GM12801 (cell line): Measurements from ENCODE around the gene LILRB5.

Experiments
- TF ChIP-seq, protein P1 (sequence below): IDR thresholded peaks from one replicate; pipeline ENCODE4 v1.5.1; 2011; ENCODE audit warnings: control low read depth; ENCODE audit not compliant: insufficient read length; ENCODE audit errors: extremely low read depth

LILRB5 gene

DNA sequence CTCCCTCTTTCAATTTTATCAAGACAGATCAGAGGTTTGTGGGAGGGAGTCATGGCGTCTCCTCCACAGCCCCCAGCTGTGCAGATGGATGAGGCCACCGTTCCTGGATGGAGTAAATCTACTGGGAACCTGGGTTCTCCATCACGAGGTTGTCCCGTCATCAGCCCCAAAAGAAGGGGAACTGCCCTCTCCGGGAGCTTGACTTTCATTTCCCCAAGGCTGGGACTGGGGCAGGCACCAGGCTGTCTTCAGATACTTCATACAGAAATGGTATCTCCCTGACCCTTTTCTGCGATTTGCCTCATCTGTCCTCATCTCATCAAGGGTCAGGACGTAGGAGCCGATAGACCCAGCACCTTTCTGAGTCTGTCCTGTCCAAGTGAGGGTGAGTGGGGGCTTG, 14.0 kb upstream of the LILRB5 start:
- TF ChIP-seq, protein P1, sequence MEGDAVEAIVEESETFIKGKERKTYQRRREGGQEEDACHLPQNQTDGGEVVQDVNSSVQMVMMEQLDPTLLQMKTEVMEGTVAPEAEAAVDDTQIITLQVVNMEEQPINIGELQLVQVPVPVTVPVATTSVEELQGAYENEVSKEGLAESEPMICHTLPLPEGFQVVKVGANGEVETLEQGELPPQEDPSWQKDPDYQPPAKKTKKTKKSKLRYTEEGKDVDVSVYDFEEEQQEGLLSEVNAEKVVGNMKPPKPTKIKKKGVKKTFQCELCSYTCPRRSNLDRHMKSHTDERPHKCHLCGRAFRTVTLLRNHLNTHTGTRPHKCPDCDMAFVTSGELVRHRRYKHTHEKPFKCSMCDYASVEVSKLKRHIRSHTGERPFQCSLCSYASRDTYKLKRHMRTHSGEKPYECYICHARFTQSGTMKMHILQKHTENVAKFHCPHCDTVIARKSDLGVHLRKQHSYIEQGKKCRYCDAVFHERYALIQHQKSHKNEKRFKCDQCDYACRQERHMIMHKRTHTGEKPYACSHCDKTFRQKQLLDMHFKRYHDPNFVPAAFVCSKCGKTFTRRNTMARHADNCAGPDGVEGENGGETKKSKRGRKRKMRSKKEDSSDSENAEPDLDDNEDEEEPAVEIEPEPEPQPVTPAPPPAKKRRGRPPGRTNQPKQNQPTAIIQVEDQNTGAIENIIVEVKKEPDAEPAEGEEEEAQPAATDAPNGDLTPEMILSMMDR: no peak

DNA sequence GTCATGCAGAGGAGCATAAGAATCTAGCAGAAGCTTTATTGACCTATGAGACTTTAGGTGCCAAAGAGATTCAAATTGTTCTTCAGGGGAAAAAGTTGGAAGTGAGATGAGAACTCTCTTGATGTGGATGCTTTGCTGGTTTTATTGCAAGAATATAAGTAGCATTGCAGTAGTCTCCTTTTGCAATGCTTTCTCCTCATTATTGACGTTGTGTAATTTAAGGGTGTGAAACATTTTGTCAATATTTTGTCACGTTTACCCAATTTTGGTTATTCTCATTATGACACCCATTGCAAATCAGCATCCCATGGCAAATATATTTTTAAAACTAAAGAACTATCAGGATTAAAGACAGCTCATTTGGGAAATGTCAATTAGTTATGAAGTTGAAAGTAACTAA, 11.9 kb upstream of the LILRB5 start:
- TF ChIP-seq, protein P1: no peak

DNA sequence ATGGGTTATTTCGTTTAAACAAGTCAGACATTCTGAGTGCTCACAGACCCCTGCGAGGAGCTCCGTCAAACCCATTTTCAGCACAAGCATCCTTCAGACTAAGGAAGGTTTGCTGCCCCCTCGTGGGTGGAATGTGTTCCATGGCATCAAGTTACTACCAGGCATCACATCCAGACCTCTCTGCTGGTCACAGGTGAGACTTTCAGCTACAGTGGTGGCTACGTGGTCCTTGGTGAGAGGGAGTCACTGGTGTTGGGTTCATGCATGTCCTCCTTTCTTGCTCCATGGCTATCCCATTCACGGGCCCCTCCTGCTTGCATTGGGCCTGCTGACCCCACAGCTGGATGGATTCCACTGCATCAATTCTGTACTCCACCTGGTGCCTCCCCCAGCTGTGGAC, 9.1 kb upstream of the LILRB5 start:
- TF ChIP-seq, protein P1: peak; percentile 73

DNA sequence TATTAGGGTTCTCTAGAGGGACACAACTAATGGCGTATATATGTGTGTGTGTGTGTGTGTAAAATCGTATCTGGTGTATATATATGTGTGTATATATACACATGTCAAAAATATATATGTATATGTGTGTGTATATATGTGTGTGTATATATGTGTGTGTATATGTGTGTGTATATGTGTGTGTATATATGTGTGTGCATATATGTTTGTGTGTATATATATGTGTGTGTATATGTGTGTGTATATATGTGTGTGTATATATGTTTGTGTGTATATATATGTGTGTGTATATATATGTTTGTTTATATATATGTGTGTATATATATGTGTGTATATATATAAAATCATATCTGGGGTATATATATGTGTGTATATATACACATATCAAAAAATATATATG, 5.4 kb upstream of the LILRB5 start:
- TF ChIP-seq, protein P1: no peak

DNA sequence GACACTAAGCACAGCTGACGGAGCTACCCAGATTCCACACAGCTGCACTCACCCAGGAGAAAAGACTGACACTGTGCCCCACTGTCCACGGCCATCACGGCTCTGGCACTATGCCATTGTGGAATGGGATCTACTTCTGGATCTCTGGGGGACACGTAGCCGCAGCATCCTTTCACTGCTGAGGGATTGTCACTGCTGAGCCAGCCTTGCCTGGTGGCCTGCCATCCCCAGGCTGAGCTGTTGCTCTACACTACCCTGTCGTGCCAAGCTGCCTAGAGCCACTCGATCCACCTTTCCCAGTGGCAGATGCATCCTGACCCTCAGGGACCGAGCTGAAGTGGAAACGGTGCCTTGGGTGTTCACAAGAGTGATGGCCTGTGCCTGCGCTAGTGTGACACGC, 5.0 kb upstream of the LILRB5 start:
- TF ChIP-seq, protein P1: no peak

DNA sequence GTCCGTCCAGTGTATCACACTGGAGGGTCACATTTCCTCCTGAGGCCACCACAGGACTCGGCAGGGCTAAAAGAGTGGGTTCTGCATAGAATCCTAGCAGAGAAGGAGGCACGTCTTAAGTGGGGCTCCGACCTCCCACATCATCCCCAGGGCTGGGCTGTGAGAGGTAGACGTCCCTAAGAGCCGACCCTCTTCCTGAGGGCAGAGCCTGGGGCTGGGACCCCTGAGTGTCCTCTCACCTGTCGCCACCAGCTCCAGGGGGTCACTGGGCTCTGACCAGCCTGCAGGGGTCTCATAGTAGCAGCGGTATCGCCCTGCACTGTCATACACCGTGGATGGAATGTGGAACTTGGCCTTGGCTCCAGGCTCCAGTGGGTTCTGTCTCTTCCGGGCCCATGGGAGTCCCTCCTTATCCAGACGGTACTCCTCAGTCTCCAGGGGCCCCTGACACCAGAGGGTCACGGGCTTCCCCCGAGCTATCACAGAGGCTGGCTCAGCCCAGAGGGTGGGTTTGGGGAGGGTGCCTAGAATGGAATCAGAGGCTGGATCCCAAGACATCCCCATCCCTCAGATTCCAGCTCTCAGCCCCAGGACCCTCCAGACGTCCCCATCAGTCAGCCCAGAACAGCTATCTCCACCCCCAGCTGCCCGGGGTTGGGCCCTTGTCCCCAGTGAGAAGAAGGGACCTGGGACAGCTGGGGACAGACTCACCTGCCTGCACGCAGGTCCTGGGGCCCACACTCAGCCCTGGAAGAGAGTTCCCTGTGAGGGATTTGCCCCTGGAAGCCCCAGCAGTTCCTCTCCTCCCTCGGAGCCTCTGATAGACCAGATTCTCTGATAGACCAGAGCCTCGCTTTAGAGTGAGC, 590 bp downstream of the LILRB5 start:
- TF ChIP-seq, protein P1: no peak

DNA sequence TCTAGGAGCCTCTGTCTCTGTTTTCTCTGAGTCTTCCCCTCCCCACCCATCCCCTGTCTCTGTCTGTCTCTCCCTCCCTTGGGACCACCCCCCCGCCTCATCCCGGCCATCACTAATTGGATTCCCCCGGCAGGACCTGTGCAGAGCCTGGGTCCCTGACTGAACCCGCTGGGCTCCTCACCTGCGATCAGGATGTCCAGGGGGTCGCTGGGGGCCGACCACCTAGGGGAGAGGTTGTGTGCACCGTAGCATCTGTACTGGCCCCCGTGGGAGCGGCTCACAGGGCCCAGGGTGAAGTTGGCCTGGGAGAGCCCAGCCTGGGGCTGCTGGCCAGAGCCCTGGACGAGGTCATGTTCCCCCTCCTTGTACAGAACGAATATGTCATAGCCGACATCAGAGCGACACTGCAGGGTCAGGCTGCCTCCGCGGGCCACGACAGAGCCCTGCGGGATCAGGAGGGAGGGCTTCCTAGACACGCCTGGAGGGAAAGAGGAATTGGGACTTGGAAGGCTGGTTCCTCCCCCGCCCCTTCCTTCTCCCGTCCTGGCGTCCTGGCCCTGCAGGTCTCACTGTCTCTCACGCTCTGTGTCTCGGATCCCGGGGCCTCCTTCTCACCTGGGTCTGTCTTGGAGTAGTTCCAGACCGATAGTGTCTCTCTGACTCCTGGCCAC, 1.8 kb downstream of the LILRB5 start:
- TF ChIP-seq, protein P1: no peak
